Midbrain (tissue), 1 donor: ENCODE measurements around the gene FIBCD1.

Source experiments
- DNase-seq: peaks from one replicate; lab custom pipeline; 2025; lab: John Stamatoyannopoulos, UW

The FIBCD1 gene

DNA sequence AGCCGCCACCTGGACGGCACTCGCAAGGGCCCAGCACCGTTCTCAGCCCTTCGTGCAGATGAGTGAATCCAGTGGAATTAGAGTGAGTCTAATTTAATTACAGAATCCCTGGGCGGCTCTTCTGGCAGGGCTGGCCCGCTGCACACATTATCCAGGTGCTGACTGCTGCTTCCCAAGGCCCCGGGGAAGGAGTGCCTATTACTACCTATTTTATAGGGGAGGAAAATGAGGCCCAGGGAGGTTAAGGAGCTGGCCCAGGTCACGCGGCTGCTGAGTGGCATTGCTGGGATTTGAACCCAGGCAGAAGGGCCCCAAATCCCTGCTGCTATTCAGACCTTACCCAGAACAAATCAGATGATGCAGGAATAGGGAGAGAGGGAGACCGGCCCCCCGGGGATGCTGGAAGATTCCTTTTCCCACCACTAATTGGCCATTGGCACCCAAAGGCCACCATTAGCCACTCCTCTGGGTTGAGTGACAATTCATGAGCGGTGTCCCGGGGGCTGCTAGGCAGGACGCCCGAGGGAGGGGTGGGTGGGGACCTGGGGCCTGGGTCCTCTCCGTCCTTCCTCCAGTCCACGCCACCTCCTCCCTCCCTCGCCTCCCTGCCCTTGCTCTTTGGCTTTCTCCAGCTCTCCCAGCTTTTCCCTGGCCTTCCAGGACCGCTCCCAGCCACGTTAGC is 32.2 kb downstream of the FIBCD1 start:
- DNase-seq = no peak

GRCh38 chr9:130905902-130906734 is 32.9 kb downstream of the FIBCD1 start:
- no peak for DNase-seq

GRCh38 chr9:130905125-130905901 is 33.7 kb downstream of the FIBCD1 start:
- DNase-seq = no peak

- no peak for DNase-seq
Measured at GRCh38 chr9:130904070-130905044, 34.7 kb downstream of the FIBCD1 start.

DNA sequence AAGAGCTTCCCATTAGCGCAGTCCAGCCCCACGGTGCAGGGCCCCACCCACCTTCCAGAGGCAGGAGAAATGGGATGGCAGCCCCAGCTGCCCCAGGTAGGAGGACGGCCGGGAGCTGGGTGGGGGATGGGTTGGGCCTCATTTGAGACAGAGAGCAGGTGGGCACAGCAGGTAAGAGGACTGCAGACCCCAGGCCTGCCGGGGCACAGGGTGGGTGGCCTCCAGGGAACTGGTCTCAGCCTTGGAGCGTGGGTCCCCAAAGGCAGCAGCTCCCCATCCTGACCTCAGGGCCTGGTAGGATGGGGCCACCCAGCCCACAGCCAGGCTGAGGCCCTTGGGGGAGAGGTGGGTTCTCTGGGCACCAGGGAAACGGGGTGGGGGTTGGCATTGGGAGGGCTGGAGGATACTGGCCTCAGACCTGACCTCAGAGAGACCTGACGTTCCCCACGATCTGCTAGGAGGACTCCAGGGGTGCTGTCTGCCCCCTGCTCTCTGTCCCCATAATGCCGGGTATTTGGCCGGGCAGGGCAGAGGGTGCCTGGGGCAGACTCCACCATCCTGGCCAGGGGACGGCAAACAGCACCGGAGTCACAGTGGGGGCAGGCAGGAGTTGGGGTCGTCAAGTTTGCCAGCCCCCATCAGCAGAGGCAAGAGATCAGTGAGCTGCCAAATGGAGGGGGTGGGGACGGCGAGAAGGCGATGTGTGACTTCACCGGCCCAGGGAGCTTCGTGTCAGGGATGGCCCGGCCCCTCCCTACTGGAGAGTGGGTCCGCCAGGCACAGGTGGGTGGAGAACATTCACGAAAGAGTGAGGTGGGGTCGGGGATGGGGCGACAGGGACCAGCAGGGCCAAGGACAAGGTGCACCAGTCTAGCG is 35.6 kb downstream of the FIBCD1 start:
- DNase-seq = no peak

GRCh38 chr9:130902204-130903185 is 36.6 kb downstream of the FIBCD1 start:
- DNase-seq = no peak

GRCh38 chr9:130901498-130902203 is 37.4 kb downstream of the FIBCD1 start:
- no peak for DNase-seq

GRCh38 chr9:130900701-130901497 is 38.1 kb downstream of the FIBCD1 start:
- DNase-seq = no peak

DNA sequence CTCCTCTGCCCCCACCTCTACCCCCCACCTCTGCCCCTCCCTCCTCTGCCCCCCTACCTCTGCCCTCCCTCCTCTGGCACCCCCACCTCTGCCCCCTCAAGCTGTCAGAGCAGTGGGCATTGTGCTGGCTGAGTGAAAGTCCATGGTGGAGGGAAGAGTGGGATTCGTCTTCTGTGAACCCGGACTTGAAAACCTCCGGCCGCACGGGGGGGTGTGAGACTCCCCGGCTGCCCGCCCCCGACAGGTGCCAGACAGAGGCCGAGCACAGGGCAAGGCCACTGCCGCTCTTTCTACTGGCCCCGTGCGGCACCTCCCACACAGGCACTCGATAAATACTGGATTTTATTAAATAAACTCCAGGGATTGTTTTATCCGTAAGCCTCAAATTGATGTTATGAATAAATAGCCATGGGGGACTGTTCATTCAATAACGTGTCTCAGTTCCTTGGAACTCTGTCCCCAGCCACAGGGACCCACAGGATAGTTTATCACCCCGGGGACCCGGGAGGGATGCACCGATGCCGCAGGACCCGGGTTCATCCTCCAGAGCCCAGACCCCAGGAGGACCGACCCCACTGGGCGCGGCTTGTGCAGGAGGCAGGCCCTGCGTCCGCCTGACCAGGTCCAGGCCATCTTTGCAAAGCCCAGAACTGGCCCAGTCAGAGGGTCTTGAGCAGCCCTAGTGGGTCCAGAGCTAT is 39.8 kb downstream of the FIBCD1 start:
- DNase-seq = no peak

DNA sequence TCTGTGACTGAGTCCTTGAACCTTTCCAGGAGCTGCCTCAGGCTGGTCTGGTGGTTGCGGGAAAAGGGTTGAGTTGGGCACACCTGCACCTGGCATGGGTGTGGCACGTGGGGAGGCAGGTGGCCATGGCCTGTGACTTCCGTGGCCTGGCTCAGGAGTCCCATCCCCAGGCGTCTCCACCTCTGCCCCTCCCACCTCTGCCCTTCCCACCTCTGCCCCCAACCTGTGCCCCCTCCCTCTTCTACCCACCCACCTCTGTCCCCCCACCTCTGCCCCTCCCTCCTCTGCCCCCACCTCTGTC is 40.5 kb downstream of the FIBCD1 start:
- no peak for DNase-seq

GRCh38 chr9:130897848-130898551 is 41.0 kb downstream of the FIBCD1 start:
- no peak for DNase-seq

- DNase-seq = no peak
Measured at GRCh38 chr9:130897105-130897751, 41.8 kb downstream of the FIBCD1 start.

GRCh38 chr9:130896233-130897014 is 42.6 kb downstream of the FIBCD1 start, which contains the start of gene QRFP:
Gene QRFP (minus strand): TSS chr9:130896812. CDS start chr9:130893838, 2,974 bp downstream.
- DNase-seq = no peak

DNA sequence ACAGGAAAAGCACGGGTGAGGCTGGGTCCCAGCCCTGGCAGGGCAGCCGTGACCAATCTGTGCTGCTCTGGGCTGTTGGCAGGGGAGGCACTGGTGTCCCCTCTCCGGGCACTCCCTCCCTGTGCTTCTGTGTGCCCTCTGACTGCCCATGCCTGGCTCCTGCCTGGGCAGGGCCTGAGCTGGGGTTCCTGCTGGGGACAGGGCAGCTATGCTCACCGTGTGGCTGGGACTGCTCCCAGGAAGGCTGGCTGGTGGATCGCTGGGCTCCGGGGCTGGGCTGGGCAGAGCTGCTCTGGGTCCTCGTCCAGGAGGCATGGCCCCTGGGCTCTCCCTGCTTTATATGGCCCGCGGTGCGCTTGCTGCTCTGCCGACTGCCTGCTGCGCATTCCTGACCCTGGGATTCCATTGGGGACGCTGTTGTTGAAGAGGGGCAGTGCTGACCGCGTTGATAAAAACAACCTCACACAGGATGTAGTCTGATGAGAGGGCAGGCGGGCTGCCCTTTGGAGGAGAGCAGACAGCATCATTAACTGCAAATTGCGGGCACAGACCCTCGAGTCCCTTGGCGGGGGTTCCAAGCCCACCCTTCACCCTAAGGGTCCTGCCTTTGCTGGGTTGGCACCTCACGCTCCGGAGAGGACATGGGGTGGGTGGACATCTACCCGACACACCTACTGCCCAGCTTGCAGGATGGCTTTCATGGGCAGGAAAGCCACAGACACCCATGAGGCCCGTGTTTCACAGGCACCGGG is 43.4 kb downstream of the FIBCD1 start:
- DNase-seq = no peak
